Neuron (in vitro differentiated cells): Measurements from ENCODE around the gene ARHGAP15.

Experiments
- H2AFZ ChIP-seq: one replicate; pipeline ENCODE4 v1.6.1; 2013; ENCODE audit warnings: low read depth, mild to moderate bottlenecking, inconsistent platforms, low read length, moderate library complexity
- H3K27me3 ChIP-seq: one replicate; pipeline ENCODE4 v1.6.1; 2013; ENCODE audit warnings: low read length; ENCODE audit not compliant: insufficient read depth
- H3K36me3 ChIP-seq: one replicate; pipeline ENCODE4 v1.6.1; 2013; ENCODE audit warnings: low read length; ENCODE audit not compliant: insufficient read depth
- H3K4me1 ChIP-seq: one replicate; pipeline ENCODE4 v1.6.1; 2013; ENCODE audit warnings: low read length; ENCODE audit not compliant: insufficient read depth
- H3K4me3 ChIP-seq: 2 replicates; pipeline ENCODE4 v1.5.1; 2013; ENCODE audit warnings: mild to moderate bottlenecking, low read length, moderate library complexity
- H3K9me3 ChIP-seq: one replicate; pipeline ENCODE4 v1.6.1; 2013; ENCODE audit warnings: low read length

Gene ARHGAP15

GRCh38 chr2:143378996-143379395 is 249.8 kb downstream of the ARHGAP15 start:
- no peak overlapping the region for H2AFZ ChIP-seq
- H3K36me3 ChIP-seq = no peaks in the 10 kb centered on the region
- no peak overlapping the region for H3K4me3 ChIP-seq
- no peaks in the 10 kb centered on the region for H3K27me3 ChIP-seq
- no peaks in the 10 kb centered on the region for H3K4me1 ChIP-seq
- no peaks in the 10 kb centered on the region for H3K9me3 ChIP-seq

- H3K27me3 ChIP-seq = no peaks in the 10 kb centered on the region
- no peaks in the 10 kb centered on the region for H3K9me3 ChIP-seq
- H2AFZ ChIP-seq = no peak overlapping the region
- H3K4me3 ChIP-seq = no peak overlapping the region
- no peaks in the 10 kb centered on the region for H3K36me3 ChIP-seq
- H3K4me1 ChIP-seq = no peaks in the 10 kb centered on the region
Measured at GRCh38 chr2:143379955-143380354, 250.7 kb downstream of the ARHGAP15 start.

GRCh38 chr2:143382573-143382972 is 253.4 kb downstream of the ARHGAP15 start:
- Histone ChIP-seq H3K27me3 (no peaks in the 10 kb centered on the region), H3K4me1 (no peaks in the 10 kb centered on the region), H3K9me3 (no peaks in the 10 kb centered on the region), H3K36me3 (no peaks in the 10 kb centered on the region), H2AFZ (no peak overlapping the region), H3K4me3 (no peak overlapping the region)

DNA sequence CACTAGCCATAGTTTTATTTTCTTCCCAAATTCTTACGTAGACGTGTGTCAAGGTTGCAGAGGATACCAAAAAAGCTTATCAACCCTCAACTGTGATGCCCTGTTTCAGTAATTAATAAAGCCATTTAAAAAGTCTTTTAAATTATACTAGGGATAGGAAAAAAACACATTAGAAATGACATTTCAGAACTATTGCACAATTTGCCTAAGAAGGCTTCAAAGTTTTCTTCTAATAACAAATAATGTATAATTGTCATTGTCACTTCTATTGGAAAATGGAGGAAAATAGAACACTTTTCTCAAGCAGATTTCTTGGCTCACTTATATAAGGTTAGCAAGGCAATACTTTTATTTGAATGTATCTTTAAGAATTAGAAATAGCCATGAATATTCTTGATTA is 253.8 kb downstream of the ARHGAP15 start:
- Histone ChIP-seq H3K27me3 (no peaks in the 10 kb centered on the region), H2AFZ (no peak overlapping the region), H3K9me3 (no peaks in the 10 kb centered on the region), H3K4me3 (no peak overlapping the region), H3K4me1 (no peaks in the 10 kb centered on the region), H3K36me3 (no peaks in the 10 kb centered on the region)

DNA sequence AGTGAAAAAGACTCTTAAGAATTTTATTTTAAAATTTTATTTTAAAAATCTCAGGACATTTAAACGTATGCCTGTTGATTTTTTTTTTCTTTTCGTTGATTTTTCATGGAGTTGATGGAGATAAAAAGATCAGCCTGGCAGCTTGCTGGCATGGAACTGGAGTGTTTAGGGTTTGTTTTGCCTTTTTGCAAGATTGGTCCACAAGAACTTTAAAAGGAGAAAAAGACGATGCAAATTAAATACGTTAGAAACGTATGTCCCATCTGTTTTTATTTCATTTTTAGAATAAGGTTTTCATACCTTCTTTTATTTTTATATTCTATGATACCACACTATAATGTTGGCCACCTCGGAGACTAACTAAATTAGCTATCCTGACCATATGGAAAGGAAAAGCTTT is 254.9 kb downstream of the ARHGAP15 start:
- Histone ChIP-seq H3K4me1 (no peaks in the 10 kb centered on the region), H3K4me3 (no peak overlapping the region), H3K27me3 (no peaks in the 10 kb centered on the region), H3K9me3 (no peaks in the 10 kb centered on the region), H3K36me3 (no peaks in the 10 kb centered on the region), H2AFZ (no peak overlapping the region)

DNA sequence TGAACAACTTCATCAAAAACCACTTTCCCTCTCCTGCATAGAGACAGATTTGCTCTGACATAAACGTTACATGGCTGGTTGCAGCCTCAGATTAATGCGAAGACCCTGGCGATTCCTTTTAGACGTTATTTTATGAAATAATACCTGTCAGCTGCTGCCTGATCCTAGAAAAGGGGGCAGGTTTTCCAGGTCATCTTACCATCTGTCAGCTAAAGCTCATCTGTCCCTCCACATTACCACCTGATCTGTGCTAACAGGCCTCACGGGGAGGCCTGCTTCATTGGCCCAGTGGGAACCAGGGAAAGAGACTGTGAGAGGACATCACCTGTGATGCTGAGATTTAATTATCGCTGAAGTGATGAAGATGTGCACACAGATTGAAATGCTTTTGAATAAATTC is 261.0 kb downstream of the ARHGAP15 start:
- Histone ChIP-seq H3K4me1 (no peaks in the 10 kb centered on the region), H3K4me3 (no peak overlapping the region), H3K36me3 (no peaks in the 10 kb centered on the region), H3K27me3 (no peaks in the 10 kb centered on the region), H3K9me3 (no peaks in the 10 kb centered on the region), H2AFZ (no peak overlapping the region)

DNA sequence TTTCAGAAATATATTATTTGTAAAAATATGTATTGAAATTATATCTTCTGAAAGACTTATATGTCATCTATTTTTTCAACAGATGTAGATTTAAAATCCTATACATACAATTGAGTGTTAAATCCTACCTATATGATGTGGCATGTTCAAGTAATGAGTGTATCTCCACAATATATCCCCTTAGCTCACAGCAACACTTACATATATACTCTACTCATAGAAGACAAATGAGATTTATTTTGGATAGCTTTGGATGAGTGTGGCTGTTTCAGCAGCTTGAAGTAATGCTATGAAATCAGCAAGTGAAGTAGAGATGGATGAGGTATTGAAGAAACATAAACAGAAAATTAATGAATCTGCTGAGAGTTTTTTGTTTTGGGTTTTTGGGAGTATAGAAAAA is 263.1 kb downstream of the ARHGAP15 start:
- H3K36me3 ChIP-seq = no peaks in the 10 kb centered on the region

GRCh38 chr2:143394062-143394461 is 264.8 kb downstream of the ARHGAP15 start:
- Histone ChIP-seq H3K4me1 (no peaks in the 10 kb centered on the region), H3K4me3 (no peak overlapping the region), H2AFZ (no peak overlapping the region), H3K27me3 (no peaks in the 10 kb centered on the region), H3K36me3 (no peaks in the 10 kb centered on the region), H3K9me3 (no peaks in the 10 kb centered on the region)

More for the DNA sequence above, 263.1 kb downstream of the ARHGAP15 start:
- no peaks in the 10 kb centered on the region for H3K9me3 ChIP-seq
- no peaks in the 10 kb centered on the region for H3K27me3 ChIP-seq
- H3K4me1 ChIP-seq = no peaks in the 10 kb centered on the region
- H2AFZ ChIP-seq = no peak overlapping the region
- H3K4me3 ChIP-seq = no peak overlapping the region

- H2AFZ ChIP-seq = peak overlapping the region; percentile 1
- no peaks in the 10 kb centered on the region for H3K9me3 ChIP-seq
- no peak overlapping the region for H3K4me3 ChIP-seq
- H3K36me3 ChIP-seq = no peaks in the 10 kb centered on the region
- no peaks in the 10 kb centered on the region for H3K27me3 ChIP-seq
- no peaks in the 10 kb centered on the region for H3K4me1 ChIP-seq
Measured at GRCh38 chr2:143397884-143398614, 268.8 kb downstream of the ARHGAP15 start.

GRCh38 chr2:143398781-143399180 is 269.6 kb downstream of the ARHGAP15 start:
- Histone ChIP-seq H2AFZ (peak overlapping the region; percentile 1), H3K36me3 (no peaks in the 10 kb centered on the region), H3K4me3 (no peak overlapping the region), H3K4me1 (no peaks in the 10 kb centered on the region), H3K27me3 (no peaks in the 10 kb centered on the region), H3K9me3 (no peaks in the 10 kb centered on the region)

DNA sequence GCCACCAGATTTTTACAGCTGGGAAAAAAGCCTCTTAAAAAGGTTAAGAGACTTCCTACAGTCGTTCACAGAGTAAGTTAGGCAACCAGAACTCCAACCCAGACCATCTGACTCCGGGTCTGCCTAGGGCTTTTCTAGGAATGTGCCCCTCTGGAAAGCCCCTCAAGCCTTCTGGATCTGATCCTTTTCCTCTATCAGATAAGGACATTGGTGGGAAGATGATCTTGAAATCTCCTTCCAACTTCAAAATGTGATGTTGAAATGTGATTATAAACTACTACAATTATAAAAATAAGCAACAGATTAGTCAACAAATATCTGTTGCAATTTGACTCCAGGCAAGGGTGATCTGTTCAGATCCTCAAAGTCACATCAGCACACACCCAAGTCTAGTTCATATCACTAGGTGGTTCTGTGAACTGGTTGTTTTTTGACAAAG is 270.4 kb downstream of the ARHGAP15 start:
- no peak overlapping the region for H2AFZ ChIP-seq
- H3K36me3 ChIP-seq = no peaks in the 10 kb centered on the region
- H3K4me3 ChIP-seq = no peak overlapping the region
- H3K27me3 ChIP-seq = no peaks in the 10 kb centered on the region
- H3K4me1 ChIP-seq = no peaks in the 10 kb centered on the region
- no peaks in the 10 kb centered on the region for H3K9me3 ChIP-seq

- no peaks in the 10 kb centered on the region for H3K36me3 ChIP-seq
Measured at GRCh38 chr2:143401861-143402260, 272.6 kb downstream of the ARHGAP15 start.

DNA sequence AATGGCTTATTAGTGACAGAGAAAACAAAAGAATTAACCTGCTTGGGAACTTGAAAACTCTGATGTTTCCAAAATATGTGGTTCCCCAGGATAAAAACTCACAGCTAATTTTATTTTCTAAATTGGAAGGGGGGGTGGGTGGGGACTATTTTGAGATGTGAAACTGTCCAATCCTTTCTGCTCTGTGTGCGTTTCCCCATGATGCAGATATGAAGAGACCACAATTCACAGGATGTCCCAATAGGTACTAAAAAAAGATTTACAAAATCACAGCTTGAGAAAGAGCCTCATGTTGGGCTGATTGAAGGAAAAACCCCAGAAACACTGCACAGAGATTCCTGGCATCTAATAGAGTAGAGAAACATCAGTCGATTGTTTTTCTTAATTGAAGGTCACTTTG is 273.2 kb downstream of the ARHGAP15 start:
- Histone ChIP-seq H3K9me3 (no peaks in the 10 kb centered on the region), H3K36me3 (no peaks in the 10 kb centered on the region), H3K4me1 (no peaks in the 10 kb centered on the region), H3K27me3 (no peaks in the 10 kb centered on the region), H3K4me3 (no peak overlapping the region), H2AFZ (no peak overlapping the region)

More at GRCh38 chr2:143401861-143402260, 272.6 kb downstream of the ARHGAP15 start:
- Histone ChIP-seq H3K9me3 (no peaks in the 10 kb centered on the region), H2AFZ (no peak overlapping the region), H3K4me1 (no peaks in the 10 kb centered on the region), H3K4me3 (no peak overlapping the region), H3K27me3 (no peaks in the 10 kb centered on the region)
